Mesendoderm (in vitro differentiated cells): Measurements from ENCODE around the gene SNRPN.
A peak's percentile ranks its signal among the peaks of the same experiment; 100 is the strongest.

Experiments
- DNase-seq: peaks from one replicate; pipeline ENCODE4 v3.0.0; 2013
- H2AK5ac ChIP-seq: 2 replicates; pipeline ENCODE4 v1.6.1; 2013; ENCODE audit warnings: low read length, inconsistent platforms
- H2BK120ac ChIP-seq: 2 replicates; pipeline ENCODE4 v1.6.1; 2013; ENCODE audit warnings: low read depth, mild to moderate bottlenecking, low read length, moderate library complexity, mixed read lengths
- H2BK15ac ChIP-seq: replicated peaks from 2 replicates; pipeline ENCODE4 v1.6.1; 2013; ENCODE audit warnings: low read depth, mild to moderate bottlenecking, moderate library complexity
- H2BK5ac ChIP-seq: 2 replicates; pipeline ENCODE4 v1.6.1; 2013; ENCODE audit warnings: low read length, inconsistent platforms
- H3K18ac ChIP-seq: 2 replicates; pipeline ENCODE4 v1.6.1; 2013; ENCODE audit warnings: mild to moderate bottlenecking, low read length, mixed read lengths
- H3K23ac ChIP-seq: one replicate; pipeline ENCODE4 v1.6.1; 2013; ENCODE audit warnings: low read length
- H3K27ac ChIP-seq: 2 replicates; pipeline ENCODE4 v1.5.1; 2013; ENCODE audit warnings: low read depth, mild to moderate bottlenecking, inconsistent platforms, low read length, moderate library complexity
- H3K27me3 ChIP-seq: 2 replicates; pipeline ENCODE4 v1.6.1; 2013; ENCODE audit warnings: low read length, control low read depth, mild to moderate bottlenecking, inconsistent platforms; ENCODE audit not compliant: insufficient read depth, poor library complexity
- H3K36me3 ChIP-seq: 2 replicates; pipeline ENCODE4 v1.6.1; 2013; ENCODE audit warnings: low read length, inconsistent platforms; ENCODE audit not compliant: control insufficient read depth, insufficient read depth
- H3K4ac ChIP-seq: one replicate; pipeline ENCODE4 v1.6.1; 2013; ENCODE audit warnings: low read depth, mild to moderate bottlenecking, low read length, moderate library complexity
- H3K4me1 ChIP-seq: 2 replicates; pipeline ENCODE4 v1.6.1; 2013; ENCODE audit warnings: low read depth, low read length, inconsistent platforms; ENCODE audit not compliant: control insufficient read depth
- H3K4me2 ChIP-seq: 2 replicates; pipeline ENCODE4 v1.6.1; 2013; ENCODE audit warnings: low read length
- H3K4me3 ChIP-seq: 2 replicates; pipeline ENCODE4 v1.5.1; 2013; ENCODE audit warnings: mild to moderate bottlenecking, low read length
- H3K56ac ChIP-seq: one replicate; pipeline ENCODE4 v1.6.1; 2013; ENCODE audit warnings: low read length
- H3K79me1 ChIP-seq: 2 replicates; pipeline ENCODE4 v1.6.1; 2013; ENCODE audit warnings: low read length, inconsistent platforms
- H3K79me2 ChIP-seq: 2 replicates; pipeline ENCODE4 v1.6.1; 2013; ENCODE audit warnings: mild to moderate bottlenecking, low read length; ENCODE audit not compliant: control insufficient read depth, insufficient read depth
- H3K9ac ChIP-seq: 2 replicates; pipeline ENCODE4 v1.6.1; 2013; ENCODE audit warnings: low read length, inconsistent platforms
- H4K5ac ChIP-seq: one replicate; pipeline ENCODE4 v1.6.1; 2013; ENCODE audit warnings: low read length
- H4K8ac ChIP-seq: one replicate; pipeline ENCODE4 v1.6.1; 2013; ENCODE audit warnings: low read depth, mild to moderate bottlenecking, control low read depth, low read length, moderate library complexity
- WGBS: extraction: QIAGEN DNeasy Blood & Tissue Kit; methylation state at CpG from one replicate; pipeline ENCODE4 v1.1.7; 2013; ENCODE audit warnings: low lambda C conversion rate, missing lambda C conversion rate; ENCODE audit not compliant: insufficient coverage; ENCODE audit errors: extremely low coverage; 5-methylcytosine and 5-hydroxymethylcytosine counted together

The SNRPN gene

DNA sequence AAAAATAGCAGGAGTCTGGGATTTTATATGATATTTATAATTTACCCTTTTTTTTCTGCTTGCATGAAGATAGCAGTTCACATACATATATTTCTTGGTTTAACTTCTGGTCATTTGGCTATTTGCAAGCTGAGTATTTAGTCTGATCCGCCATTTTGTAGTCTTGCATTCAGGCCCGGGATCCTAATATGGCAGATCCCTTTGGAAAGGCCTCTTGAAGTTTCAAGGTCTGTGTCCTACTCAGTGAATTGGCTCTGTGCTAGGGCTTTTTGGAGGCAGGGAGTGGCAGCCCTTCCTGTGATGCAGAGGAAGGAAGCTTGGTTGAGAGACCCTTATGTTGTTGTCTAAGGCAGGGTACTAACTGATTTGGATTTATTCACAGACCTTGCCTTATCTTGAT lies 2.9 kb downstream of the SNRPN start:
- H3K56ac ChIP-seq, result peak overlapping the region; percentile 40
- no peak overlapping the region for H4K8ac ChIP-seq
- H2AK5ac ChIP-seq, result no peak overlapping the region
- H2BK15ac ChIP-seq, result no peak overlapping the region
- H3K27ac ChIP-seq, result no peak overlapping the region
- no peak overlapping the region for H3K4ac ChIP-seq
- peak; percentile 52 for DNase-seq
- peak overlapping the region; percentile 25 for H3K4me2 ChIP-seq
- WGBS, result no CpG with 5 or more reads among the region's 2 CpGs
- no peaks in the 10 kb centered on the region for H3K79me1 ChIP-seq
- H3K9ac ChIP-seq, result peak overlapping the region; percentile 37
- no peak overlapping the region for H3K23ac ChIP-seq
- no peak overlapping the region for H2BK120ac ChIP-seq
- no peak overlapping the region for H2BK5ac ChIP-seq
- H3K79me2 ChIP-seq, result peaks cover 56% of the 10 kb centered on the region
- peak overlapping the region; percentile 2 for H3K4me3 ChIP-seq
- H4K5ac ChIP-seq, result no peak overlapping the region
- no peak overlapping the region for H3K18ac ChIP-seq
- H3K36me3 ChIP-seq, result no peaks in the 10 kb centered on the region
- no peaks in the 10 kb centered on the region for H3K27me3 ChIP-seq
- H3K4me1 ChIP-seq, result no peaks in the 10 kb centered on the region

DNA sequence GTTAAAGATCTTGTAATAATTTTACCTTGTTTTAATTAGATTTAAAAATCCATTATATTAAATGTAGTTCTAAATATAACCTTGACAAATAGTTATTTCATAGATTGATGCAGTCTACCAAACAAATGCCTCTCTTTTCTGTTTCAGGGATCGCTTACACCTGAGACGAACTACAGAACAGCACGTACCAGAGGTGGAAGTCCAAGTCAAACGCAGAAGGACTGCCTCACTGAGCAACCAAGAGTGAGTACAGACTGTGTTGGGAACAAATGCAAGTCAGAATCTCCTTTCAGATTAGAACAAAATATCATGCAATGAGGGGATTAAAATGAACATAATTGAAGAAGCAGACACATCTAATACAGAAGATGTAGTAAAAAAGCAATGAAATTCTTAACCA lies 7.2 kb downstream of the SNRPN start:
- Histone ChIP-seq H3K18ac (no peak overlapping the region), H3K23ac (no peak overlapping the region), H3K56ac (no peak overlapping the region), H3K79me1 (no peaks in the 10 kb centered on the region), H3K79me2 (peaks cover 64% of the 10 kb centered on the region), H3K9ac (no peak overlapping the region), H3K4me2 (no peak overlapping the region), H2BK5ac (no peak overlapping the region), H3K27ac (no peak overlapping the region), H4K8ac (no peak overlapping the region), H2BK120ac (no peak overlapping the region), H3K4ac (no peak overlapping the region), H3K4me3 (no peak overlapping the region), H3K36me3 (peaks cover 4% of the 10 kb centered on the region), H3K27me3 (no peaks in the 10 kb centered on the region), H2AK5ac (no peak overlapping the region), H3K4me1 (no peaks in the 10 kb centered on the region), H2BK15ac (no peak overlapping the region), H4K5ac (no peak overlapping the region)
- DNase-seq, result no peak
- no CpG with 5 or more reads among the region's 4 CpGs for WGBS

DNA sequence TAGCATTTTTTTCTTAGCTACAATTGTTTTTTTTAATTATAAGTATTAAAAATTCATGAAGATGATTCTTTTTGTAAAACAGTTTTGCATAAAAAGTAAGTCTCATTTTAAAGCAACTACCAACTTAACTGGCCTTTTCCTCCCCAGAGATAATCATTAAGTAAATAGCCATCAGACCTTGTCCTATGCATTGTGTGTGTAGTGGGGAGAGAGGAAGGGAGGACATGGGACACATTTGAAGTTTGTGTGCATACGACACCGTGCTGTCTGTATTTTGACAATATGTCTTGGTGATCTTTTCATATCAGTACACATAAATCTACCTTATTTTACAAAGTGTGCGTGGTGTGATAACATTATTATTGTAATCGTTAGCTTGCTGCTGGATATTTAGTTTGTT lies 8.1 kb downstream of the SNRPN start:
- Histone ChIP-seq H4K5ac (no peak overlapping the region), H3K27me3 (no peaks in the 10 kb centered on the region), H2BK5ac (no peak overlapping the region), H2BK120ac (no peak overlapping the region), H3K36me3 (peaks cover 4% of the 10 kb centered on the region), H3K27ac (no peak overlapping the region), H3K4me3 (no peak overlapping the region), H2AK5ac (no peak overlapping the region), H3K4me2 (no peak overlapping the region), H3K79me2 (peaks cover 60% of the 10 kb centered on the region), H3K9ac (no peak overlapping the region), H3K18ac (no peak overlapping the region), H2BK15ac (no peak overlapping the region), H4K8ac (no peak overlapping the region), H3K79me1 (no peaks in the 10 kb centered on the region), H3K23ac (no peak overlapping the region), H3K4me1 (no peaks in the 10 kb centered on the region), H3K56ac (no peak overlapping the region), H3K4ac (no peak overlapping the region)
- no peak for DNase-seq
- no CpG with 5 or more reads among the region's 4 CpGs for WGBS

DNA sequence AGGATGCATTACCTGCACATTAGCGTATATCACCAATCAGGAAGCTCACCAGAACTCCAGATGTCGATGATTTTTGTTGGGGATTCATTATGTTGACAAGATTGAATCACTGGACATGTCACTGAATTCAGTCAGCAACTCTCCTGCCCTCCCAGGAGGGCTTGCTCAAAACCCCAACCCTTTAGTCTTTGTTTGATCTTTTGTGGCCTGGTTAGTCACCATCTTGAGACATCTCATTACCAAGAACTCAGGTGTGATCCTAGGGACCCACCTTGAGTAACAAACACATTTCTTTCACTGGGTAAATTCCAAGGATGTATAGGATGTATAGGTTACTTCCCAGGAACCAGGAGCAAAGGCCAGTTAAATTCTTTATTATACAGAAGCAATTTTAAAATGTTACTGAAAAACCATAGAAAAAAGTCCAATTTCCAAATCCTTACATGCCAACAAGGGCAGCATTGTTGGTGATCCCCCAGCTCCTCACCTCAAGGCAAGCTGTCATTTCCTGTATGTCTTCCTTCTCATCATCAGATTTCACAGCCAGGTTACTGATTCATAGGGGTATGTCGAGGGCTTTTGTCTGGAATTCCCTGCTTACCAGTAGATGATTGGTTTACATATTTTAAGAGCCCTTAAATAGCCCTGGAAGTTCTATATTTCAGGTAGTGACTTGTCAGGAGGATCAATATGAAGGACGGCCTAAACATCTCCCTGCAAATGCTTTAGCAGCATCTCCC lies 11.7 kb downstream of the SNRPN start:
- H3K79me2 ChIP-seq, result peaks cover 36% of the 10 kb centered on the region
- no peak overlapping the region for H2BK15ac ChIP-seq
- no peak overlapping the region for H3K4ac ChIP-seq
- H3K36me3 ChIP-seq, result peaks cover 4% of the 10 kb centered on the region
- H4K8ac ChIP-seq, result no peak overlapping the region
- H3K4me3 ChIP-seq, result no peak overlapping the region
- no CpG with 5 or more reads among the region's 4 CpGs for WGBS
- no peak overlapping the region for H3K27ac ChIP-seq
- H3K4me2 ChIP-seq, result no peak overlapping the region
- no peak overlapping the region for H3K9ac ChIP-seq
- no peak overlapping the region for H4K5ac ChIP-seq
- H3K23ac ChIP-seq, result no peak overlapping the region
- H2BK5ac ChIP-seq, result no peak overlapping the region
- no peak for DNase-seq
- H3K56ac ChIP-seq, result no peak overlapping the region
- no peaks in the 10 kb centered on the region for H3K27me3 ChIP-seq
- H3K18ac ChIP-seq, result no peak overlapping the region
- no peak overlapping the region for H2AK5ac ChIP-seq
- no peaks in the 10 kb centered on the region for H3K79me1 ChIP-seq
- no peak overlapping the region for H2BK120ac ChIP-seq
- no peaks in the 10 kb centered on the region for H3K4me1 ChIP-seq

DNA sequence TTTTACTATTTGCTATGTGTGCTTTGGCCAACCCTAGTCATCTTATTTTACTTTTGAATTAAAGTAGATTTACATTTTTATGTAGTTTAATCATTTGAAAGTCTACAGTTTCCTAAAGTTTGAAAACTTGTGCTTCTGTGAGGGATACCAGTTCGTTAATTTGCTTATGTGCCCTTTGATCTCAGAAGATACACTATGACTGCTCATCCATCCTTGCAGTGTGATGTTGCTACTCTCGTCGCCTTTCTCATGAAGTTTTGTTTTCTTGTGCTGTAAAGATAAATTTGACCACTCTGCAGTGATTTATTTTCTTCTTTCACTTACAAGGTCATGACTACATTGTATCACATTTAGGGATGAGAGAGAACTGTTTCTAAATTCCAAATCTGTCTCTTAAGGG lies 16.3 kb downstream of the SNRPN start:
- no peak overlapping the region for H3K27ac ChIP-seq
- peaks cover 22% of the 10 kb centered on the region for H3K79me2 ChIP-seq
- H4K8ac ChIP-seq, result no peak overlapping the region
- H2BK5ac ChIP-seq, result no peak overlapping the region
- H3K56ac ChIP-seq, result no peak overlapping the region
- H3K4me2 ChIP-seq, result no peak overlapping the region
- H4K5ac ChIP-seq, result no peak overlapping the region
- H3K36me3 ChIP-seq, result peaks cover 2% of the 10 kb centered on the region
- H3K4me1 ChIP-seq, result no peaks in the 10 kb centered on the region
- no peak overlapping the region for H3K4me3 ChIP-seq
- no peak overlapping the region for H3K23ac ChIP-seq
- no peaks in the 10 kb centered on the region for H3K27me3 ChIP-seq
- no peak overlapping the region for H3K4ac ChIP-seq
- no CpG with 5 or more reads among the region's 3 CpGs for WGBS
- H3K18ac ChIP-seq, result no peak overlapping the region
- no peaks in the 10 kb centered on the region for H3K79me1 ChIP-seq
- no peak overlapping the region for H2BK120ac ChIP-seq
- no peak for DNase-seq
- no peak overlapping the region for H2BK15ac ChIP-seq
- no peak overlapping the region for H3K9ac ChIP-seq
- no peak overlapping the region for H2AK5ac ChIP-seq

DNA sequence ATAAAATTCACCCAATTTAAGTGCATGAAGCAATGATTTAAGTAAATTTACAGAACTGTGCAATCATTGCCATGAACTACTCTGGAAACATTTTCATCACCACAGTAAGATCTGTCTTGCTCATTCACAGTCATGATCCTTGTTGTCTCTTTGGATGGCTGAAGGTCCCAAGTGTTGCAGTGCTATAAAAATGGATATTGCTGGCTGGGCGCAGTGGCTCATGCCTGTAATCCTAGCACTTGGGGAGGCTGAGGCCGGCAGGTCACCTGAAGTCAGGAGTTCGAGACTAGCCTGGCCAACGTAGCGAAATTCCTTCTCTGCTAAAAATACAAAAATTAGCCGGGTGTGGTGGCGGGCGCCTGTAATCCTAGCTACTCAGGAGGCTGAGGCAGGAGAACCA lies 17.0 kb downstream of the SNRPN start:
- H3K4me1 ChIP-seq, result no peaks in the 10 kb centered on the region
- H2AK5ac ChIP-seq, result no peak overlapping the region
- H3K4me3 ChIP-seq, result no peak overlapping the region
- H2BK15ac ChIP-seq, result no peak overlapping the region
- H3K56ac ChIP-seq, result no peak overlapping the region
- no peak overlapping the region for H3K27ac ChIP-seq
- no peak overlapping the region for H3K23ac ChIP-seq
- no peak overlapping the region for H3K4ac ChIP-seq
- H4K5ac ChIP-seq, result no peak overlapping the region
- no peak overlapping the region for H3K9ac ChIP-seq
- H2BK5ac ChIP-seq, result no peak overlapping the region
- peaks cover 16% of the 10 kb centered on the region for H3K79me2 ChIP-seq
- no peak overlapping the region for H3K18ac ChIP-seq
- no peak overlapping the region for H4K8ac ChIP-seq
- no peaks in the 10 kb centered on the region for H3K27me3 ChIP-seq
- H3K36me3 ChIP-seq, result no peaks in the 10 kb centered on the region
- DNase-seq, result no peak
- no peak overlapping the region for H2BK120ac ChIP-seq
- H3K4me2 ChIP-seq, result no peak overlapping the region
- H3K79me1 ChIP-seq, result no peaks in the 10 kb centered on the region
- WGBS, result no CpG with 5 or more reads among the region's 8 CpGs
